HepG2 (cell line): Measurements from ENCODE around the gene TBCCD1. TPM values are rescaled to one million over a fixed set of nuclear protein-coding genes. Genes with fewer than 3 reads are reported as not detected.
A peak's percentile ranks its signal among the peaks of the same experiment; 100 is the strongest.

Source experiments
- CCDC6 ChIP-seq: sonication (generic); formaldehyde crosslinking; IDR thresholded peaks from 2 replicates; pipeline ENCODE4 v1.8.1; 2022; ENCODE audit warnings: mild to moderate bottlenecking, missing genetic modification reagents, moderate library complexity
- CHD2 ChIP-seq: IDR thresholded peaks from 2 replicates; pipeline ENCODE4 v1.6.1; 2011; ENCODE audit warnings: low read depth, low read length, improper control_type of control experiment
- ETV5 ChIP-seq: IDR thresholded peaks from 2 replicates; pipeline ENCODE4 v1.6.1; 2018; ENCODE audit warnings: missing biosample characterization, missing genetic modification reagents, inconsistent platforms, borderline replicate concordance
- FLYWCH1 ChIP-seq: sonication (generic); formaldehyde crosslinking; IDR thresholded peaks from 2 replicates; pipeline ENCODE4 v1.8.1; 2023; ENCODE audit warnings: mild to moderate bottlenecking, missing genetic modification reagents
- FOXJ3 ChIP-seq: sonication (generic); formaldehyde crosslinking; IDR thresholded peaks from 2 replicates; pipeline ENCODE4 v1.4.0; 2020; ENCODE audit warnings: missing genetic modification reagents, mild to moderate bottlenecking, borderline replicate concordance
- FOXP1 ChIP-seq, 2 experiments: fragments of 450-650 bp in 1 of 2; IDR thresholded peaks; 2 replicates each; pipeline ENCODE4 v1.6.1; 2017 to 2018; ENCODE audit warnings: antibody characterized with exemption in 1 of 2
- GABPA ChIP-seq, 2 experiments: IDR thresholded peaks; 2 replicates each; pipeline ENCODE4 v1.6.1; 2011 to 2016; ENCODE audit warnings: low read depth in 2 of 2, low read length in 1 of 2, missing biosample characterization in 1 of 2, missing genetic modification characterization in 1 of 2
- GATA4 ChIP-seq: sonication (generic); IDR thresholded peaks from 2 replicates; pipeline ENCODE4 v1.6.1; 2016; ENCODE audit warnings: antibody characterized with exemption, low read depth, borderline replicate concordance
- HOXA3 ChIP-seq: sonication (generic); formaldehyde crosslinking; IDR thresholded peaks from 2 replicates; pipeline ENCODE4 v1.5.0; 2020; ENCODE audit warnings: missing genetic modification reagents
- IRF1 ChIP-seq: sonication (generic); formaldehyde crosslinking; IDR thresholded peaks from 2 replicates; pipeline ENCODE4 v1.4.0; 2020; ENCODE audit warnings: low read depth, mild to moderate bottlenecking, missing genetic modification reagents
- KAT7 ChIP-seq: IDR thresholded peaks from 2 replicates; pipeline ENCODE4 v1.6.1; 2018; ENCODE audit warnings: borderline replicate concordance, missing compliant biosample characterization
- LCORL ChIP-seq, 2 experiments: fragments of 450-650 bp in 1 of 2; sonication (generic) in 1 of 2; formaldehyde crosslinking in 1 of 2; IDR thresholded peaks; 2 replicates each; pipeline versions ENCODE4 v1.5.0 to v1.6.1; 2017 to 2020; ENCODE audit warnings: antibody characterized with exemption in 1 of 2, missing genetic modification reagents in 1 of 2
- MED1 ChIP-seq: sonication (generic); formaldehyde crosslinking; IDR thresholded peaks from 2 replicates; pipeline ENCODE4 v1.4.0; 2020; ENCODE audit warnings: missing genetic modification reagents
- NCOA2 ChIP-seq: sonication (generic); formaldehyde crosslinking; IDR thresholded peaks from 2 replicates; pipeline ENCODE4 v1.8.0; 2022; ENCODE audit warnings: inconsistent platforms
- PITX1 ChIP-seq: sonication (generic); formaldehyde crosslinking; IDR thresholded peaks from 2 replicates; pipeline ENCODE4 v1.5.1; 2020; ENCODE audit warnings: mild to moderate bottlenecking, missing genetic modification reagents
- RAD21 ChIP-seq: fragments of 450-650 bp; formaldehyde crosslinking; IDR thresholded peaks from 2 replicates; pipeline ENCODE4 v1.5.0; 2020; ENCODE audit warnings: mild to moderate bottlenecking
- REPIN1 ChIP-seq: sonication (generic); formaldehyde crosslinking; IDR thresholded peaks from 2 replicates; pipeline ENCODE4 v1.8.0; 2022; ENCODE audit warnings: missing genetic modification reagents, low read depth, mild to moderate bottlenecking, borderline replicate concordance
- RFX3 ChIP-seq: IDR thresholded peaks from 2 replicates; pipeline ENCODE4 v1.6.1; 2016; ENCODE audit warnings: missing biosample characterization, missing genetic modification reagents
- SIX4 ChIP-seq: sonication (generic); formaldehyde crosslinking; IDR thresholded peaks from 2 replicates; pipeline ENCODE4 v1.4.0; 2020; ENCODE audit warnings: missing genetic modification reagents
- SMAD3 ChIP-seq: sonication (generic); formaldehyde crosslinking; IDR thresholded peaks from 2 replicates; pipeline ENCODE4 v1.4.0; 2020; ENCODE audit warnings: missing genetic modification reagents
- SMYD3 ChIP-seq: sonication (generic); formaldehyde crosslinking; IDR thresholded peaks from 2 replicates; pipeline ENCODE4 v1.8.1; 2023; ENCODE audit warnings: mild to moderate bottlenecking, missing genetic modification reagents
- TCF7L2 ChIP-seq: IDR thresholded peaks from 2 replicates; pipeline ENCODE4 v1.6.1; 2011; ENCODE audit warnings: mild to moderate bottlenecking, low read depth, low read length, moderate library complexity
- ZMAT5 ChIP-seq: sonication (generic); formaldehyde crosslinking; IDR thresholded peaks from 2 replicates; pipeline ENCODE4 v1.5.0; 2020; ENCODE audit warnings: mild to moderate bottlenecking, low read depth, missing genetic modification reagents, borderline replicate concordance
- ZNF256 ChIP-seq: sonication (generic); formaldehyde crosslinking; conservative IDR thresholded peaks from 2 replicates; pipeline ENCODE4 v1.4.0; 2020; ENCODE audit warnings: missing genetic modification reagents
- ZNF432 ChIP-seq: sonication (generic); formaldehyde crosslinking; IDR thresholded peaks from 2 replicates; pipeline ENCODE4 v1.5.0; 2020; ENCODE audit warnings: missing genetic modification reagents, mild to moderate bottlenecking, borderline replicate concordance
- ZNF503 ChIP-seq: sonication (generic); formaldehyde crosslinking; IDR thresholded peaks from 2 replicates; pipeline ENCODE4 v1.4.0; 2020; ENCODE audit warnings: missing genetic modification reagents
- ZNF547 ChIP-seq: sonication (generic); formaldehyde crosslinking; IDR thresholded peaks from 2 replicates; pipeline ENCODE4 v1.5.1; 2020; ENCODE audit warnings: mild to moderate bottlenecking, missing genetic modification reagents
- polyA plus RNA-seq, 8 experiments: library from polyadenylated mRNA; depleted of rRNA in 3 of 8; stranded (reverse) in 7 of 8; unstranded in 1 of 8; fragments of >200 nt; fragmentation: Illumina TruSeq in 4 of 8; extraction: Trizol in 4 of 8; gene quantifications; 2 replicates each; pipeline versions ENCODE4 v1.2.1 to v1.2.3, GENCODE V29; 2011 to 2016; ENCODE audit warnings: low read depth in 4 of 8, missing spikeins in 1 of 8, mixed read lengths in 1 of 8; ENCODE audit not compliant: insufficient read depth in 1 of 8
- total RNA-seq, 5 experiments: library from RNA; depleted of rRNA; stranded (reverse); fragments of >200 nt; fragmentation: Illumina TruSeq; extraction: Trizol; gene quantifications; 2 replicates each; pipeline ENCODE4 v1.2.3, GENCODE V29; 2016; ENCODE audit warnings: low read depth in 1 of 5

The TBCCD1 gene
- total and polyA plus RNA-seq, 2 of the 13 experiments (the other 11 are each of a cell fraction or from before 2014, with no cell fraction given) = 13.6 to 16.2 TPM

- TF ChIP-seq ZNF503 (CRISPR knock-in tag) = peak; percentile 92
- TF ChIP-seq IRF1 = no peak
- peak; percentile 99 for TF ChIP-seq MED1 (CRISPR knock-in tag)
- TF ChIP-seq ETV5 (CRISPR knock-in tag) = peak; percentile 84; the same call in 1 of the 2 replicates
- no peak for TF ChIP-seq CHD2
- peak; percentile 45; the same call in 1 of the 2 replicates for TF ChIP-seq CCDC6 (CRISPR knock-in tag)
- peak; percentile 95 for TF ChIP-seq NCOA2 (CRISPR knock-in tag)
- TF ChIP-seq KAT7 (CRISPR knock-in tag) = peak; percentile 66
- no peak for TF ChIP-seq GABPA (IDR thresholded peaks at IDR 0.05; ENCODE audit: low read depth, low read length)
- peak; percentile 40 for TF ChIP-seq GABPA (CRISPR knock-in tag; IDR thresholded peaks at IDR 0.05; ENCODE audit: low read depth)
- TF ChIP-seq FOXJ3 = peak; percentile 82; the same call in 1 of the 2 replicates
- TF ChIP-seq HOXA3 = peak; percentile 63; the same call in 1 of the 2 replicates
- no peak for TF ChIP-seq FOXP1 (IDR thresholded peaks at IDR 0.05)
- peak; percentile 84 for TF ChIP-seq FOXP1 (CRISPR knock-in tag; IDR thresholded peaks at IDR 0.05)
- no peak for TF ChIP-seq ZMAT5 (CRISPR knock-in tag)
- TF ChIP-seq SMAD3 (CRISPR knock-in tag) = peak; percentile 45; the same call in 1 of the 2 replicates
- no peak for TF ChIP-seq ZNF432
- peak; percentile 12; the same call in 1 of the 2 replicates for TF ChIP-seq RAD21 (CRISPR knock-in tag)
- TF ChIP-seq ZNF547 = peak; percentile 55; the same call in 1 of the 2 replicates
- no peak for TF ChIP-seq ZNF256 (CRISPR knock-in tag)
- TF ChIP-seq RFX3 (CRISPR knock-in tag) = no peak
- TF ChIP-seq REPIN1 (CRISPR knock-in tag) = peak; percentile 66; the same call in 1 of the 2 replicates
- TF ChIP-seq LCORL (IDR thresholded peaks at IDR 0.05) = no peak
- peak; percentile 66; the same call in 1 of the 2 replicates for TF ChIP-seq LCORL (CRISPR knock-in tag; IDR thresholded peaks at IDR 0.05)
- TF ChIP-seq SMYD3 (CRISPR knock-in tag) = peak; percentile 49; the same call in 1 of the 2 replicates
- no peak for TF ChIP-seq FLYWCH1 (CRISPR knock-in tag)
- peak; percentile 81 for TF ChIP-seq PITX1 (CRISPR knock-in tag)
- peak; percentile 64; the same call in 1 of the 2 replicates for TF ChIP-seq SIX4 (CRISPR knock-in tag)
- TF ChIP-seq GATA4 = peak; percentile 94
- peak; percentile 69 for TF ChIP-seq TCF7L2
Observed at GRCh38 chr3:186605561-186606545, 38.7 kb upstream of the TBCCD1 start (continued).
